Measurements from ENCODE around the gene DDX1.
"Not testable (repeated sequence)": the region's sequence is repeated elsewhere in the genome, so short reads cannot be mapped to it uniquely, and the experiment has no call there.

The DDX1 gene

GRCh38 chr2:15595342-15595905 lies 3.8 kb downstream of the DDX1 start:
- DNase-seq (ENCODE audit: low read depth), result no peak

GRCh38 chr2:15595936-15596335 lies 4.3 kb downstream of the DDX1 start:
- DNase-seq (ENCODE audit: low read depth), result no peak

DNA sequence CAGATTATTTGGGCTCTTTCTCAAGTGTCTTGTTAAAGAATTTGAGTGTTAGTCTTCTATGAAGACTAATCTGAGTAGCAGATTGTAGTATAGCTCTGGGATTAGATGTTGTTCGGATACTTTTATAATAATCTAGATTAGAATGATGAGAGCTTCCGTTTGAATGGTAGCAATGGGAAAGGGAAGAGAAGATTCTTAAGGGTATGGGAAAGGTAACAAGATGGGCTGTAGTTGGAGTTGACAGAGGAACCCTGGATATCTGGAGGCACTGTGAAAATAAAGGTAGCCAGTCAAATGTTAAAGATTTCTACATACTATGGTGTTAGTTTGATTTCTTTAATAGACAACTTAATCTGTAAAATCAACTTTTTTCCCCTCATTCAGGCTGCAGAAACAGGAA lies 4.7 kb downstream of the DDX1 start:
- DNase-seq (ENCODE audit: low read depth), result no peak

DNA sequence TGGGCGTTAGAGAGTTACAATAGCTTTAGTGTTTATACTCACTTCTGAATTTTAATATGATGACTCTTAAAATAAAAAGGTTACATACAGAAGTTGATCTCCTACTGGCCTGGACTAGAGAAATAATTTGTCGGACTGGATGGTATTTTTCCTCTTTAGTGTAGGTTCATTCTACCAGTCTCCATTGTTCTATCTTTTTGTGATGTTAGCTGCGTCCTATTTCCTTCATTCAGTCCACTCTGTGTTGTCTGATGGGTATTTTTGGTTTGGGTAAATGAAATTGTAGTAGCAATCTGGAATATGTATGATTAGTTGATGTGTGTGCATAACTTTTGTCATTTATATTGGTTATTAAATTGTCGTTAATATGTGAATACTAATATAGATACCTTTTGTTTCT lies 5.3 kb downstream of the DDX1 start:
- no peak for DNase-seq (ENCODE audit: low read depth)

- DNase-seq (ENCODE audit: low read depth), result no peak
Observed at GRCh38 chr2:15599994-15600393, 8.3 kb downstream of the DDX1 start.

- no peak for DNase-seq (ENCODE audit: low read depth)
Observed at GRCh38 chr2:15601681-15602080, 10.0 kb downstream of the DDX1 start.

GRCh38 chr2:15602393-15602792 lies 10.7 kb downstream of the DDX1 start:
- DNase-seq (ENCODE audit: low read depth), result no peak

DNA sequence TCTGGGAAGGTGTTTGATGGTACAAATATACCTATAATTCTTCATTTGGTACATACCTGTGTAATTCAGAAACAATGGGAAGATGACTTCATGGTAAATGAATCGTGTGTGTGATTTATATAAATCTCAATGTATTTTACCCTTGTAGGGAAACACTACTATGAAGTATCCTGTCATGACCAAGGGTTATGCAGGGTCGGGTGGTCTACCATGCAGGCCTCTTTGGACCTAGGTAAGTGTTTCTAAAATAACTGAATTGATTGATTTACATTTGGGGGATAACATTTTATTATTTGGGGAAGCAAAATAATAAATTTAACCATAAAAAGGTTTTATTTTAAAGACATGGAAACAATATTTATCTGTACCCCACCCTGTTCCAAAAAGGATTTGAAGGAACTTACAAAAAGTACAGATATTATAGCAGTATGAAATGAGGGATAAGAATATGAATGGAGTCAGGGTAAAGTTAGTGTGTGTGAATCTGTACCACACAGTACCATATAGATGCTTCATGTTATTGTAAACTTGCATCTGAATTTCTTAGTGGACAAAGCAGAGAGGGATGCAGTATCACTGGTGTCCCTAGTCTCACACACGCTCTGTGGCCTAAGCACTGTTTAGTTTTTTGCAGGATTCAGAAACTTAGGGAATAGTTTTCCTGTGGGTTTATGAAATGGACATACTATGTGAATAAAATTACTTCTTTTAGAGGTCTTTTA lies 11.5 kb downstream of the DDX1 start:
- DNase-seq (ENCODE audit: low read depth), result no peak

- no peak for DNase-seq (ENCODE audit: low read depth)
Observed at GRCh38 chr2:15603948-15604347, 12.3 kb downstream of the DDX1 start.

- no peak for DNase-seq (ENCODE audit: low read depth)
Observed at GRCh38 chr2:15605721-15606120, 14.1 kb downstream of the DDX1 start.

- DNase-seq (ENCODE audit: low read depth), result no peak
Observed at GRCh38 chr2:15606481-15607441, 15.1 kb downstream of the DDX1 start.

- DNase-seq (ENCODE audit: low read depth), result no peak
Observed at GRCh38 chr2:15607709-15608391, 16.2 kb downstream of the DDX1 start.

DNA sequence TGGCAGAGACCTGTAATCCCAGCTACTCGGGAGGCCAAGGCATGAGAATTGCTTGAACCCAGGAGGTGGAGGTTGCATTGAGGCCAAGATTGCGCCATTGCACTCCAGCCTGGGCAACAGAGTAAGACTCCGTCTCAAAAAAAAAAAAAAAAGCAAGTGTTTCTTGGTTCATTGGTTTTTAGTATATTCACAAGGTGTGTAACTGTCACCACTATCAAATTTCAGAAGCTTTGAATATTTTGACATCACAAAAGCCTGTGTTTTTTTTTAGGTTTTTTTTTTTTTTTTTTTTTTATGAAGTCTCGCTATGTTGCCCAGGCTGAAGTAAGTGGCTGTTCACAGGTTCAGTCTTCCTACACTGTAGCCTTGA lies 16.7 kb downstream of the DDX1 start:
- no peak for DNase-seq (ENCODE audit: low read depth)

DNA sequence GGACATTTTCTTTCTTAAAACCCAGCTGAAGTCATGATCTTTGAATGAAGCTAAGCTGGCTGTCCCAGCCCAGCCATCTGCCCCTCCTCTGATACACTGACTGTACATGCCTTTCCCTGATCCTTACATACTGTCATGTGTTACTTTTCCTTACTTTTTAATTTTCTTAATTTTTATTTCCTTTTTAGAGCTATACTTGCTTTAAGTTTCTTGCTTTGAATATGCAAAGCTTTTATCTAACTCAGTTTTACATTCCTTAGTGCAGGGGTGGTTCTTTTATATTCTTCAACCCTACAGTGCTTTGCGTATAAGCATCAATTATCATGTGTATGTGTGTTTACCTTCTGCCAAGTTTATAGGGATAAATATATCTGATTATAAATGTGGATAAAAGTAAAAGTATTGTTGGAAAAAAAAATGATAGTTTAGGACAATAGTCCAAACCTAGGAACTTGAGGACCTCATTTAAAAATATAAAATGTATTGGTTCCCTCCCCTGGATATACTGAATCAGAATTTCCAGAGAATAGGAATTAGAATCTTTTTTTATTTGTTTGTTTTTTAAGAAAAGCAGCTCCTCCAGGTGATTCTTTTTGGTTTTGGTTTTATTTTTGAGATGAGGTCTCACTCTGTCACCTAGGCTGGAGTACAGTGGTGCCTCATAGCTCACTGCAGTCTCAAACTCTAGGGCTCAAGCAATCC lies 17.8 kb downstream of the DDX1 start:
- no peak for DNase-seq (ENCODE audit: low read depth)

- no peak for DNase-seq (ENCODE audit: low read depth)
Observed at GRCh38 chr2:15610430-15610952, 18.8 kb downstream of the DDX1 start.

DNA sequence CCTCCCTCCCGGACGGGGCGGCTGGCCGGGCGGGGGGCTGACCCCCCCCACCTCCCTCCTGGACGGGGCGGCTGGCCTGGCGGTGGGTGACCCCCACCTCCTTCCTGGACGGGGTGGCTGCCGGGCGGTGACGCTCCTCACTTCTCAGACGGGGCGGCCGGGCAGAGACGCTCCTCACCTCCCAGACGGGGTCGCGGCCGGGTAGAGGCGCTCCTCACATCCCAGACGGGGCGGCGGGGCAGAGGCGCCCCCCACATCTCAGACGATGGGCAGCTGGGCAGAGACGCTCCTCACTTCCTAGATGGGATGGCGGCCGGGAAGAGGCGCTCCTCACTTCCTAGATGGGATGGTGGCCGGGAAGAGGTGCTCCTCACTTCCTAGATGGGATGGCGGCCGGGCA lies 20.4 kb downstream of the DDX1 start:
- not testable (repeated sequence) for DNase-seq (ENCODE audit: low read depth)

GRCh38 chr2:15613736-15614429 lies 22.2 kb downstream of the DDX1 start:
- DNase-seq (ENCODE audit: low read depth), result no peak

- no peak for DNase-seq (ENCODE audit: low read depth)
Observed at GRCh38 chr2:15614545-15615300, 23.1 kb downstream of the DDX1 start.

DNA sequence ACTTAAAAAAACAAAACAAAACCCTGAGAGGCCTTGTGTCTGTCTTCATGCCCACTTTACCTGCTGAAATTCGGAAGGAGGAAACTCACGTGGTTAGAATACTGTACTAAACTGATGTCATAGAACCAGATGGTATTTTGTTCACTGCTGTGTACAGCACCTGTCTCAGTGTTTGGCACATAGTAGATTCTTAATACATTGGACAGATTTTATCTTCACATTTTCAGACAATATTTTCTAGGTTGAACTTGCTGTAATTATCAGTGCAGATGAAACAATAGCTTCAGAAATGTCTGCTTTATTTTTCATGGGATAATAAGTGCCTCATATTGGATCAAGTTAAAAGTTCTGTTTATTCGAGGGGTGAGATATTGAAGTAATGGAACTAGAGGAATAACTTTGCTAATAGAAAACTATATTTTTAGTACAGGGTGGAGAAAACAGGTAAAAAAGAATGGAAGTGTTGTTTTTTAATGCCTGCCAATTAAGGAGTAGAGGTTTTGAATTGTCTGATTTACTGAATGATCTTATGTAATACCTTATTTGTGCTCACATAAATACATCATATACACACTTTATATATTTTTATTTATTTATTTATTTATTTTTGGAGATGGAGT lies 23.7 kb downstream of the DDX1 start:
- DNase-seq (ENCODE audit: low read depth), result no peak

DNA sequence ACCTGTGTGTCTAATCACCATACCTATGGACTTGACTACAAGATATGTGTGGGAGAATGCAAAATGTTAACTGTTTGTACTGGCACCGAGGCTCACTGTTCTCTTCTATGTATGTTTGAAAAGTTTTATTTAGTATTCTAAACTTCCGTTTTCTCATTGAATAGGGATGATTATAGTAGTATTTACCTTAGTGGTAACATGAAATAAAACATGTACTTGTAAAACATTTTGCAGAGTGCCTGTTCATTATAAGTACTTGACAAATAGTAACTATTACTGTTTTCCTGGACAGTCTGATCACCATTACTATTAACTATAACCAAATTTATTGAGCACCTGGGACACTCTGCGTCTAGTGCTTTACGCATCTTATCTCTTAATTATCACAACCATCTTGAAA lies 24.8 kb downstream of the DDX1 start:
- DNase-seq (ENCODE audit: low read depth), result no peak
